HT1080 (cell line): ENCODE measurements around the gene PAK5. TPM values are rescaled to one million over a fixed set of nuclear protein-coding genes. Genes with fewer than 3 reads are reported as not detected.

Source experiments
- DNase-seq: peaks from one replicate; pipeline ENCODE4 v3.0.0-alpha.2; 2015; ENCODE audit warnings: low read depth
- total RNA-seq: library from RNA; depleted of rRNA; stranded (reverse); fragments of >200 nt; shearing (Covaris generic); gene quantifications from 2 replicates; pipeline ENCODE4 v1.2.3, GENCODE V29; 2014

Gene PAK5
- total RNA-seq, 1 experiment from 2014 or later, result not detected

DNA sequence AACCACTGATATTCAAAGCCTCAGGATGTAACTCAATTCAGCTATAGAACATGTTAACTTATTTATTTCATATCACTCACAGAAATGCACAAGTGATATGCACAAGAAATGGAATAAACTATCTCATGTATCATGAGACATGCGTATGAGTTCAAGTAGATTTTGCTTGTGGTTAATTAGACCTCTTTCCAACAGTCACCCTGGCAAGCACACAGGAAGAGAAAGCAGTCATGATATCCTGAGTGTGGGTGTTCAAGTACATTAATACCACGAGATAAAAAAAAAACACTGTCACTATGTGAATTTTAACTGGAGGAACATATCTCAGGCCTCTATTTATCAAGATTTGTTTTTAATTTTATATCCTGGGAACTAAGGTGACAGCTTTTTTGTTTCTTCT, 260.3 kb downstream of the PAK5 start:
- no peak for DNase-seq

DNA sequence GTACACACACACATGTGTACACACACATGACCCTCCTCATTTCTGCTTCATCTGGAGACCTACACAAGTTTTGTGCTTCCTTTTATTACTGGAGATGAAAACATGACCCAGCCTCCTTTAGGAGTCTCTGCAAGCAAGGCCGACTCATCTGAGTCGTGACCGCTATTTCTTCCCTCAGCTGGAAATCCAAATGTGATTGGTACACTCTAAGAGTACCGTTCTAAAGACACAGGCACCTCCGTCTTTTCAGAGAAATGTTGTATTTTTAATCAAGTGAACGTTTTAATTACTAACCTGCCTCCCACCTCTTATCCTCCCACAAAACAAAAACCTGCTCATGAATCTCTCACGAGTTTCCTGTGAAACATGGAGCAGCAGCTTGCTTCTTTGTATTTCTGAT, 261.5 kb downstream of the PAK5 start:
- no peak for DNase-seq

DNA sequence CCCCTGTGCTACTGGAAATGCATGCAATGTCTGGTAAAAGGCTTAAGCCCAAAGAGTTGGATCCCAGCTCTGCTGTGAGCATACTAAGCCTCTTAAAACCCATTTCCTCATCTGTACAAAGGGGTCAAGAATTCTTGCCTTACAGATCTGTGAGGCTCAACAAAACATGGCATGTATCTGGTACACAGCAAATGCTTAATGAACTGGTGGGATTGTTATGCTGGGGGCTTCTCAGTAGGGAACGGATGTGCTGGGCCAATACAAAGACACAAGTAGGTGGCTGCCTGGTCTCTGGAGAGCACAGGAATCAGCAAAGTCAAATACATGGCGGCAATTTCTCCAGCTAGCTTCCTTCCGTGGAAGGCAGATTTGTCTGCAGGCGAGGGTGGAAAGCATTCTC, 262.2 kb downstream of the PAK5 start:
- no peak for DNase-seq

DNA sequence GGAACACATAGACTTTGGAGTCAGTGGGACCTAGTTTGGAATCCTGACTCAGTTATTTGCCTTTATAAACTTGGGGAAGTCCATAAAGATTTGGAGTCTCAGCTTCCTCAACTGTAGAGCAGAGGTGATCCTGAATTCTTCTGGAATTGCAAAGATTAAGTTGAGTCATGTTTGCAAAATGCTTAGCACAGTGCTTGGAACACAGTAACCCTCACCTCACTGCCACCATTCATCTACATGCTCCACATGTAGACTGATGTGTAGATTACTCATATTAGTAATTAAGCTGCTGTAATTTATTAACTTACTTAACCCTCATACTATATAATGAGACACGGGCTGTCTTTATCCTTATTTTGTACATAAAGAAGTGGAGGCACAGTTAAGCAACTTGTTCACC, 263.0 kb downstream of the PAK5 start:
- DNase-seq, result no peak

DNA sequence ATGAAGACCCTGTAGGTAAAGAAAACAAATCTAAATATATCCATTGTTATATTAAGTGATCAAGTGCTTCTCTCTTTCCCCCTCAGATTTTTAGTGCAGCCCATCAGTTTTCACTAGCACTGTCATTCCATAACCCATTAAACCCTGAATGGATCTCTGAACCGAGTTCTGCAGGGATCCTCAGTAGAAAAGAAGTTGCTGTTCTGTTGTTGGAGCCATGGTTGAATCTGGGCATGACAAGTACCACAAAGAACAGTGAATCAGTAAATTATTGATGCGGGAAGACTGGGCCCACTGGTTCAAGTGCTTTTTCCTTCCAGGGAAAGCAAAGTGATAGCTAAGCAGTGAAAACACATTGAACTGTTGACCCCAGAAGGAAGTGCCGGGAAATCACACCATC, 264.1 kb downstream of the PAK5 start:
- no peak for DNase-seq

DNA sequence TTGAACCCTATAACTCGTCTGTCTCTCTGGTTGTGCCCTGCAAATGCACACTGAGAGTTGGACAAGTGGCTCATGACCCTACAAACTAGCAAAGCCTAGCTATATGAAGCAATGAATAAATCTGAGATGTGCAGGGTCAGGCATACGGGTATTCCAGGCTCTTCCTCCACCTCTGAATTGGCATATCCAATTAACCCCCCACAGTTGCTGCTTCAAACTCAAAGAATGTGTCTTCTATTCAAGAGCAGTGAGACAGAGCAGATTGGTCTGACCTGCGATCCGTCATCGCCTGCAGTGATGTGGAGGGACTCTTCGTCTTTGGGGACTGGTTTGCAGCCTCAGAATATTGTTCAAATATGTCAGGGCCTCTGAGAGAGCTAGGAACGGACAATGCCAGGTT, 264.7 kb downstream of the PAK5 start:
- no peak for DNase-seq

DNA sequence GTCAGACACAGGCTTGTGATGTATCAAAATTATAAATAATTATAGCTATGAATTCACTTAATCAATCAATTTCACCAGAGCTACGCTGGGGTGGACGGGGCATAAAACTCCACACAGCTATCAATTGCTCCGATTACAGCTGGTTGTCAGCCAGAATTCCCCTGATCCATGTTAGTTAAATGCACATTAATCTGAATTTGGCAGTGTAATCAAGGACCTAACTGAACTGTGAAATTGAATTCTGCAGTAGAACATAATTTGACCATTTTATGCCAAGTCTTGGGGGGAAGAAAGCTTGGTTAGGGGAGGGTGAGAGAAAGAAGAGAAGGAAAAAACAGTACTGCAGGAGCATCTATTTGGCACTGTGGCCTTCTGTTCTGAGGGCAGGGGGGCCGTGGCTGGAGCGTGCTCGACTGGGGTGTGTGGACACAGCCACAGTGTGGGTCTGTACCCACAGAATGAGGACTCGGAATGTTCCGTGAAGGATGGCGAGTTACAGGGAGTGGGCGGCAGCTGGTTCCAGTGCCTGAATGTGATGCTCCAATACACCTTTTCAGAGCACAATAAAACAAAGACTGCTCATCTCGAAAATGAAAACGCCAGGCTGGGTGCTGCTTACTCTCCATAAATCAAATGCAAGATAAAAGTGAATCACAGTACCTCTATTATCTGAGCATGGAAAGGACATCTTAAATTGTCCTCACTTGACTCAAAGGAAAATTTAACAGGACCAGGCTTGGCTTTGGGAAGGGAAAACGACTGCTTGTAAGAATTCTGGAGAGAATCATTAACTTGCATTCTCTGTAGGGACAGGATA, 265.3 kb downstream of the PAK5 start:
- no peak for DNase-seq

DNA sequence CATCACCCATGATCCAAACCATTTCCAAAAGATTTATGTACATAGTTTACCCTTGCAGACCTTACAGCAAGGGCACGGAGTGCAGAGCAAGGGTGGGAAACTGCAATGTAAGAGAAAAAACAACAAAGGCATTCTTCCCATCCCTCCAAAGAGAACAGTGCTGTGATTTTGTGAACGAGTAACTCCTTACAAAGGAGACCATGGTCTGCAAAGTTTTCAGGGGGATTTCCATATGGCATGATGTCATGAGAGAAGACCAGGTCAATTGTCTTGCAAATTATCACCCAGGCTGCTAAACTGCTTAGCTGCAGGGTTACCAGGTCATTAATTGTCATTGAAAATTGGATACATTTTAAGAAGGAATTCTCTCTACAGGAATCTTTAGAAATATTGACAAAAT, 266.2 kb downstream of the PAK5 start:
- no peak for DNase-seq

DNA sequence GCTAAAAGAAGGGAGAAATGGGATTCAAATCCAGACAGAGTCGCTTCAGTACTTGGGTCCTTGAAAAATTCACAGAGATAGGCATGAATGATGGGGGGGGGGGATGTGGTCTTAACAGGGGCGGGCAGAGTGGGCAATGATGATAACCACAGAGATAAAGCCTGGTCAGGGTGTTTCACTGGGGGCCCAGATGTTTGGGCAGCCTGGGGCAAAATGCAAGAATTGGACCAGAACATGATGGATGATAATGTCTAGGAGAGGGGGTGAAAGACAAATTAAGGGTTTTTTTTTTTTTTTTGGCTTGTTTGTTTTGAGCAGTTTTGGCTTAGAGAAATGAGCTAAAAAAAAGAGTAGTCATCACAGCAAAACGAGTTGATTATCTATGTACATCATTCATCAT, 267.1 kb downstream of the PAK5 start:
- no peak for DNase-seq

DNA sequence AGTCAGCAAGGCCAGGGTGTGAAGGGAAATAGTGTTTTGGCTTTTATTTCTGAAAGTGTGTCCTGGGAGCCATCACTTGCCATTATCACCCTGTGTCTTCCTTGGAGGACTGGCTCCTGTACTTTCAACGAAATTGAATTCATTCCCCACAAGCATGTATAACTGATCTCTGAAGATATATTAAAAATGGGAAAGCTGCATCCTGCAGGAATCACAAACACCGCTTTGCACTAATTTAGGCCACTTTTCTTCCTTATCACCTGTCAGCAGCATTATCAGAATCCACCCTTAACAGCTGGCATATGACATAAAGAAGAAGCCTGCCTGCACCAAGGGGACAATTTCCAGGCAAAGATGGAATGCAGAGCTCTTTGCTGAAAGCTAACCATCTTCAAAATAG, 268.3 kb downstream of the PAK5 start:
- no peak for DNase-seq

DNA sequence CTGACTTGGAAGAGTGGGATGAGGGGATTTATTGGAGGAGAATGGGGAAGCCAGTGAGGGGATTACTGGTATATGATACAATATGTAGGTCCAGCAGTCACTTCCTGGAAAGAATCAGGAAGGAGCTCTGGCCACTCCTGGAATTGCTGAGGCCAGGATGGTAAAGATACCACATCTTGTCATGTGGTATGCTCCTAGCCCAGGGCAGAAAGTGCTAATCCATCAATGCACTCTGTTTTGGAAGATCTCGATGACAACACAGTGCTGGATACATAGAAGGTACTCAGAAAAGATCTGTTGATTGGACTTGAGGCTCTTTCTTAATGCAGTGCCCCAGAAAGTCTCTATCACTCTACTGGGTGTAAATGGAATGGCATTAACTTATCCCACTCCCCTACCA, 271.9 kb downstream of the PAK5 start:
- no peak for DNase-seq

DNA sequence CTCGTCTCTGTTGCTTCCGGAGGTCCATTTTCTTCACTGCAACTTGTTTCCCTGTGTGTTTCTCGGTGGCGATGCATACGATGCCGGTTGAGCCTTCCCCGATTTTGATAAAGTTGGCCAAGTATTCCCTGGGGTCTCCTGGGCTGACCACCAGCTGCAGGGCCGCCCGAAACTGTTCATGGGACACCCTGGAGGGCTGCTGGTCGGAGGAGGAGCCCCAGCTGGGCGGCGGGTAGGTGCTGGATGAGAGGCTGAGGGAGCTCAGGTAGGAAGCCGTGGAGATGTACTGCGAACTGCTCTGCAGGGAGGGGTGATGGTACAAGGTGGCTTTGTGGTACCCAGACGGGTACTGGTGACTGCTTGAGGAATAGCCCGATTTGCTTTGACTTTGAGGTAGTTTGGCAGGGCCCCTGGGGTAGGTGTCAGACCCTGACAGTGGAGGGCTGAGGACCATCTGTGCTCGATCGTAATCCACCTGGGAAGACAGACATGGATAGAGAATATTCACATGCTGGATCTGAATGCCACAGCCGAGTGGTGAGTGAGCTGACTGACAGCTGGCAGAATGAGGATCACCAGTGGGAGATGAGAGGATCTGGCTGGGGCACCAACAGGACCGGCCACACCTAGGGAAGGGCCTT, 272.8 kb downstream of the PAK5 start:
- DNase-seq, result no peak

DNA sequence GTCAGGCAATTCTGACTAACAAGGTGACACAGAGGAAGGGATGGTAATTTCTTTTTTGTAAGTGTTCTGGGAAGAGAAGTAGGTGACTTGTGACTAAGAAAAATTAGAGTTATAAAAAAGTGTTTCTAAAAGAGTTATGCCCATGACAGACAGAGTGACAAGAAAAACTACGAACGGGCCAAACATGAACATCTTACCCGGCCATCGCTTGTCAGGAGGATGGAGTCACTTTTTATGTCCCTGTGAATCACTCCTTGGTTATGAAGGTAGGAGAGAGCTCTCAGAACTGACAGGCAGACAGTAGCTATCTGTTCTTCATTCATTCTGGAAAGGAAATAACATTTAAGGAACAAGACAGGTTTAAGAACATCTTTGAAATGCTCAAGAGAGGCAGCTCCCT, 281.5 kb downstream of the PAK5 start:
- DNase-seq, result no peak

DNA sequence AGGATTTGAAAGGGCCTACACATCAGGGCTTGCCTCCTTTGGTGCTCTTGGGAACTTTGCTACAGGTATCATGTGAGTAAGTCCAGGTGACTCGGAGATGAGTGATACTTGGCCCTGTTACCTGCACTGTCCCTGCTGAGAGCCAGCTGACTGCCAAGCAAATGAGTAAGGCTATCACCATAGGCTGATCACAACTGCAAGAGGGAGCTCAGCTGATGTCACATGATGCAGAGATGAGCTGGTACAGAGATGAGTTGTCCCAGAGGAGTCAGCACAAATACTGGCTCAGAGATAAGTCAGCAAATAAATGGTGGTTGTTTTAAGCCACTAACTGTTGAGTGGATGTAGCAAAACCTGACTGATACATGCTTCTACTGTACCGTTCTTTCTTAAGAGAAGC, 283.1 kb downstream of the PAK5 start:
- DNase-seq, result peak; percentile 66

DNA sequence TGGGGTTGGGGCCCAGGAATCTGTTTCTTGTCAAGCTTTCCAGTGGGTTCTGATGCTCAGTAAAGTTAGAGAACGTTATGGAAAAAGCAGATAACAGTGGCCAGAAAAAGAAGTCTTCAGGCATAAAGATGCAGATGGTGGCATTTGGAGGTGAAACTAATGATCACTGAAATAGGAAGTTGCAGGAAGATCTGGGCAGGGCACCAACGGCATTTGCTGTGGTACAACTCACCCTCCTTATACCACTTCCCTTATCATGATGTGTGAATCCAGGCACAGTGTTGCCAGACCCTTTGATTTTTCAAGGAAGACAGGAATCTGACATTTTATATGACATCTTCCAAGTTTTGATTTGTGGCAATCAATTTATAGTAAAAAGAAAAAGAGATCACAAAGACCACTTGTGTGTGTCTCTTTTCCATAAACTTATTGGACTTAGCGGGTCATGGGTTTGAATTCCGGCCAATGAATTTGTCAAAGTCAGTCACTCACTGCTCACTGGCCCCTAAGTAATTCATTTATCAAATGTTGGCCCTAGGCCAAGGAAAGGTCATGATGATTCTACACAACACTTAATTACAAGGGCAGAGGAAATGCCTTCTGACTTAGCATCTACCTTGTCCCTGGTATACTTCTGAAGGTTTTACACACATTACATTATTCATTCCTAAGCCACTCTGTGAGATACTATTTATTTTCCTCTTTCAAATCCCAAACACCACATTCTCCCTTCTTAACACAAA, 286.9 kb downstream of the PAK5 start:
- peak; percentile 8 for DNase-seq

DNA sequence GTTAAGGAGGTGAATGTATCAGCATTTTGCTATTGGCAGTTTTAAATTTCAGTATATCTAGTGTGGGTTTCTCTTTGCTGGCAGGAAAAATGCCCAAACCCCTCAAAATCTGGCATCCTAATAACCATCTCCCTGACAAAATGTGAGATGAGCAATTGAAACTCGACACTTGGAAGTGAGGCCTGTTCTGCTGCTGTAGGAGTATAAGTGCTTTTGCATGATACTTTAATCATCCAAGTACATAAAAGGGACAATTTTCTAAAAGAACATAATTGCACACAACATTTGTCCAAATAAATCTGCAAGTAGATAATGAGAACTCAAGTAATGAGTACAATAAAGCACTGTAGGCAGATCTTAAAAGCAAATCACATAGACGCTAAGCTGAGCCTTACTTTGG, 288.0 kb downstream of the PAK5 start:
- DNase-seq, result no peak

DNA sequence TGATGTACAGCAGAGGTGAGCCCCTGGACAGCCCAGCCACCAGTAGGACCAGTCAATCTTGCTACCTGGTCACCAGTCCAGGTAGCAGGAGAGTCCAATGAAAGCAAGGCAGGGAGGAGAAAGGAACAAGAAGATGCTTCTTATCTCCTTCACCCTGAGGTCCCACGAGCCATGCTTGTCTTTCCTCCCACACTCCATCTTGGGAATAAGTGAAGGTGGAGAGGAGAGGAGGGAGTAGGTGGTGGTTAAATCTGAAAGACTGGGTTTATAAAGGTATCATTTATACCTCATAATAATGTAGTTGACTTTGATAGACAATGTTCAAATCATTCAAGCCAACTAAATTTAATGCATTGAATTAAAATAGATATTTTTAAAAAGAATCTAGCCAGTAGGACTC, 288.6 kb downstream of the PAK5 start:
- no peak for DNase-seq

DNA sequence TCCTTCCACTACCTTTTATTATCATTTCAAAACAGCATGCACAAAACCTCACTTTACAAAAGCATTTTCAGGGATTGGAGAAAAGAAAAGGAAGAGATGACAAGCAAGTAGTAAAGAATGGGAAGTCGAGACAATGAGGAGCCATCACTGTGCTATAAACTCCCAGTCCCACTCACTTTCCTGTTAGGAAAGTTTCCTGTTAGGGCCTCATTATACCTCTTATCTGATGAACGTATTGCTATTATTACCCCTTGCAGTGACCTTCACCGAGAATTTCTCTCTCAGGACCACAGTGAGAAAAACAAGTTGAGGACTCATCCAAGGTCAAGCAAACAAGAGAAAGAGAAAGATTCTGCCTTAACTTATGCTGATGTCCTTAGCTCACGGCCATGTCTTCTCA, 295.7 kb downstream of the PAK5 start:
- no peak for DNase-seq

DNA sequence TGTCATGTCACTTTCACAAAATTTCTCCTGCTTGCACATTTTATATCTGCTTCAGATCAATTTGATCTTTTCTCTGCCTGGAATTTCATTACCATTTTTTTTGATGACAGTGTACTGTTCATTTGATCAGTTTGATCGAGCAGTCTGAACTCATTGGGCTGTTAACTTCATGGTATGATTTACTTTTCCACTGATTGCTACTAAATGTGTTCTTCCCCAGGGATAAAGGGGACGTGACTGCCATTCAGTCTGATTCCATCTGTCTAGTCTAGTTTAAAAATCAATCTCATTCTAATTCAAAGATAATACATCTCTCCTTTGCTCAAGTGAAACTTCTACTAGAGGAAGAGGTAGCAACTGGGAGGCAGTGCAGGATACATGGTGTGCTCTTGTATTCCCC, 303.4 kb downstream of the PAK5 start:
- no peak for DNase-seq

DNA sequence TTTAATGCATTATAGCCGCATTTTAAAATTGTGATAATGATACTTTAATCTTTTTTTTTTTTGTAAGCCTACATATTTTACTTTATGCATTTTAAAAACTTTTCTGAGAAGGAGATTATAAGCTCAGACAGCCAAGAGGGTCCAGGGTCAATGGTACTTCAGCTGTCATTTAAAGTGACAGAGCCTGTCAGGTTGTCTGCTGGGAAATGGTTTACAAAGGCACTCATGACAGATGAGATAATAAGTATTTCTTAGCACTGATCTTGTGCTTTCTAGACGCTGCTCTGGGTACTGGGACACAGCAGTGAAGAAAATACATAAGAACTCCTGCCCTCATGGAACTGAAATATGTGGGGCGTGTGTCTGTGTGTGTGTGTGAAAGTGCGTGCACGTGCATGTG, 304.9 kb downstream of the PAK5 start:
- no peak for DNase-seq

DNA sequence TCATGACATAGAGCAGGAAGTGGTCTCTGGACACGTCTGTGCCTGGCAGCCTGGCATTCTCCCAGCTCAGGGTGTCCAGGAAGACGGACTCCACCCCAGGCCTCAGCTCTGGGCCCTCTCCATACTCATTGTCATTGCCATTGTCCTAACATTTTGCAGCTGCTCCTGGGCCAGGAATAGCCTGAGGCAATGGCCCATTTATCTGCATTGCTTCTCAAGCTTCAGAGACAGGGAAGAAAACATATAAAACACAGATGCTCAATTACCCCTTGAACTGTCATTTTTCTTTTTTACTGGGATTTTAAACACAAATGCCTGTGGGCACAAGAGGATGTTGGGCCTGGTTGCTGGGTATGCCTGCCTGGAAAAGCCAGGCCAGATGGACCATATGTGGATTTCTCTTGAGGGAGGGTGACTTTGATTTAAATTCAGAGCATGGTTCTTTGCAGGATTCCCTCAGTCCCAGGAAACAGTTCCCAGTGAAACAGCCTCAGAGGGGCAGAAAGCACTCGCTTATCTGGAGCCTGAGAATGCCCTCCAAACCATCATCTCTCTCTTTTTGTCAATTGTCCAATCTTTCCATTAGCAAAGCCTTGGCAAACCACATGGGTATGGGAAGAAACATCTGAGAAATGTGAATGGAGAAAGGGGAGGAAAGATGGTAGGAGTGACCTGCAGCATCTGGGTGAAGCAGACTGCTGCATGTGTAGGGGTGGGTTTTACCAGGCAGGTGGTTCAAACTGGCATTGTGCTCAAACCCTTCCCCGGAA, 306.6 kb downstream of the PAK5 start:
- DNase-seq, result peak; percentile 25

DNA sequence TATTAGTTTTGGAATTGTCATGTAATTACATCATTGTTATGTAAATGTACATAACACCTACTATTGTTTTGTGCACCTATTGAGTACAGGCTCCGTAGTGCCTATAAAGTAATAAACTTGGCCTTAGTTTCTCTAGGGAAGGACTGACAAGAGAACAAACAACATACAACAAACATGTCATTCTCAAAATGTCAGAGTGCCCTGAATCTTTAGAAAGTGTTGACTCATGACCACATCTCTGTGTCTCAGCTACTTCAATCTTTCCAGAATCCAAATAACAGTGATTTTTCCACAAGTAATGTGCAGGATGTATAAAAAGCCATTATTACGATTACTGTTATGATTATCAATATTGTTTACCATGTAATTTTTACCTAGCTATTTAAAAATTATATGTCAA, 307.3 kb downstream of the PAK5 start:
- DNase-seq, result no peak
